DMS 273 (cell line): ENCODE data around the gene NOM1.
"Not testable (repeated sequence)": the region's sequence is repeated elsewhere in the genome, so short reads cannot be mapped to it uniquely, and the experiment has no call there.

Source experiments
- DNase-seq: peaks from one replicate; lab custom pipeline; 2025; ENCODE audit not compliant: unreplicated experiment; lab: John Stamatoyannopoulos, UW

Gene NOM1, protein sequence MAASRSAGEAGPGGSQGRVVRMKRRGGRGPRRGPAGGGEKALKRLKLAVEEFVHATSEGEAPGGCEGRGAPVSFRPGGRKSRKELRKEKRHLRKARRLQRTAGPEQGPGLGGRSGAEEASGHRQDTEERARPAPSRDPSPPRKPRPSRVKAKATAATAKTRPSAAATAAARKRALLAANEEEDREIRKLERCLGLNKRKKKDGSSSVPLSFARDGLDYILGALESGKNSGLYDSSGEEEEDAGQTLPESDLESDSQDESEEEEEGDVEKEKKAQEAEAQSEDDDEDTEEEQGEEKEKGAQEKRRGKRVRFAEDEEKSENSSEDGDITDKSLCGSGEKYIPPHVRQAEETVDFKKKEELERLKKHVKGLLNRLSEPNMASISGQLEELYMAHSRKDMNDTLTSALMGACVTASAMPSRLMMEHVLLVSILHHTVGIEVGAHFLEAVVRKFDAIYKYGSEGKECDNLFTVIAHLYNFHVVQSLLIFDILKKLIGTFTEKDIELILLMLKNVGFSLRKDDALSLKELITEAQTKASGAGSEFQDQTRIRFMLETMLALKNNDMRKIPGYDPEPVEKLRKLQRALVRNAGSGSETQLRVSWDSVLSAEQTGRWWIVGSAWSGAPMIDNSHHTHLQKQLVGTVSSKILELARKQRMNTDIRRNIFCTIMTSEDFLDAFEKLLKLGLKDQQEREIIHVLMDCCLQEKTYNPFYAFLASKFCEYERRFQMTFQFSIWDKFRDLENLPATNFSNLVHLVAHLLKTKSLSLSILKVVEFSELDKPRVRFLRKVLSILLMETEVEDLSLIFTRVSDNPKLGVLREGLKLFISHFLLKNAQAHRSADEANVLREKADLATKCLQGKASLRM

DNA sequence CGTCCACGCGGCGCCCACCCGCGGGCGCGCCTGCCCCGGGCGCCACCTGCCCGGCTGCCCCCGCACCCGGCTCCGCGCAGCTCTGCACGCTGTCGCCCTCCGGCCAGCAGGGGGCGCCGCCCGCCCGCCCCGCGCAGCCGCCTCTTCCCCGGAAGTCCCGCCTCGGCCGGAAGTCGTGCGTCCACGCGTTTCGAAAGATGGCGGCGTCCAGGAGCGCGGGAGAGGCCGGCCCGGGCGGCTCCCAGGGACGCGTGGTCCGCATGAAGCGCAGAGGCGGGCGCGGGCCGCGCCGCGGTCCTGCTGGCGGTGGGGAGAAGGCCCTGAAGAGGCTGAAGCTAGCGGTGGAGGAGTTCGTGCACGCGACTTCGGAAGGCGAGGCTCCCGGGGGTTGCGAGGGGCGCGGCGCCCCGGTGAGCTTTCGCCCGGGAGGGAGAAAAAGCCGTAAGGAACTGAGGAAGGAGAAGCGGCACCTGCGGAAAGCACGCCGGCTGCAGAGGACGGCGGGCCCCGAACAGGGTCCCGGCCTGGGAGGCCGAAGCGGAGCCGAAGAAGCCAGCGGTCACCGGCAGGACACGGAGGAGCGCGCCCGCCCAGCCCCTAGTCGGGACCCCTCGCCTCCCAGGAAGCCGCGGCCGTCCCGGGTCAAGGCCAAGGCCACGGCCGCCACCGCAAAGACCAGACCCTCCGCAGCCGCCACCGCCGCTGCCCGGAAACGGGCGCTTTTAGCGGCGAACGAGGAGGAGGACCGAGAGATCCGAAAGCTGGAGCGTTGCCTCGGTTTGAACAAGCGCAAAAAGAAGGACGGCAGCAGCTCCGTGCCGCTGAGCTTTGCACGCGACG, at the start of gene NOM1:
Gene NOM1, plus strand, starts transcription at position 172 of the 840 bp plus-strand sequence. Its CDS starts 26 bp downstream, at position 198.
- peak; percentile 98 for DNase-seq

DNA sequence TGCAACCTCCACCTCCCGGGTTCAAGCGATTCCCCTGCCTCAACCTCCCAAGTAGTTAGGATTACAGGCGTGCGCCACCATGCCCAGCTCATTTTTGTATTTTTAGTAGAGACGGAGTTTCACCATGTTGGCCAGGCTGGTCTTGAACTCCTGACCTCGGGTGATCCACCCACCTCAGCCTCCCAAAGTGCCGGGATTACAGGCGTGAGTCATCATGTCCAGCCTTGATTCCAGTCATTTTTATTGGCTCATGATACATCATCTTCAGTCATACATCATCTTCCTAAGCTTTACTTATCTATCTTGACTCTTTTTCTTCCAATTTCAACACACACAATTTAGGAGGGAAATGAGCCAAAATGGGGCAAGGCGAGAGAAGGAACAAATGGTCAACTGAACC, 49.4 kb upstream of the NOM1 start:
- DNase-seq = not testable (repeated sequence)

DNA sequence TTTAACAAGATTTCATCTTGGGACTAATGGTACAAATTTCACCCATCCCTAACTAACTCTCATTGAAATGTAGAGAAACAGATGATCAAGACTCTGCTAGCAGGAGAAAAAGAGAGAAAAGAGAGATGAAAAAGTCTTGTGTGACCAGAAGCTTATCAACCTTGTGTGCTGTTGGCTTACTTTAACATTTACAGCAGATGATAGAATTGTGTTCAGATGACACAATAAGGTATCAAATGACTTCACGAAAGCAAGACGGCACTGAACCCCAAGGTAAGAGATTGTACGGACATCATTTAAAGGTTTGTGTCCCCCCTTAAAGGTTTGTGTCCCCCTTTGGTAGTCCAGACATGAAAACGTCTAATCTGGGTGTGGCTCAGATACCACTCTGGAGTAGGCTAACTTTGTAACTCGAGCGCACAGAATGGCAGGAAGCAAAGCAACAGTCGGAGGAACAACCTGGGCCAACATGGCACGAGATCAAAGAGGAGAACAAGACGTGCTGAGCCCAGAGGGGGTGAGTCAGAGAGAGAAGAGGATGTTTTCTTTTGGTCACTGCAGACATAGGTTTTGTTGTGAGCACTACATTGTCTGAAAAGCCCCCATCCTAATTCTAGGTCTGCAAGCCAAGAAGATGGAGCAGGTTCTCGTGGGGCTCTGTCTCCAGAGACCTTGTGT, 46.1 kb upstream of the NOM1 start:
- peak; percentile 73 for DNase-seq

DNA sequence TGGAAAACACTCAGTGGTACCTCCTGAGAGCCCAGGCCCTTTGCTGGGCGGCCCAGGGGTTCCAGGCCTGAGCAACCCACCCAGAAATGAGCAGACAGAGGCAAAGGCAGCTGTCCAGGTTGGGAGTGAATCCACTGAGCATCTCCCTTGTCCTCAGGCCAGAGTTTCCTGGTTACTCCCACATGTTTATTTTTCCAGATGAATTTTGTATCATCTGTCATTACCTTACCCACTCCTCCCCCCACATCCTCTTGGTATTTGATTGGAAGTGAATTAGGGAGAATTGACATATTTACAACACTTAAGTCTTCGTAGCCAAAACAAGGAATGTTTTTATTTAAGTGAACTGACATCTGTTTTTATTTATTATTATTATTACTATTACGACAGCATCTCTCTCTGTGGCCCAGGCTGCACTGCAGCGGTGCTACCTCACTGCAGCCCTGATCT, 43.3 kb upstream of the NOM1 start:
- DNase-seq = no peak

DNA sequence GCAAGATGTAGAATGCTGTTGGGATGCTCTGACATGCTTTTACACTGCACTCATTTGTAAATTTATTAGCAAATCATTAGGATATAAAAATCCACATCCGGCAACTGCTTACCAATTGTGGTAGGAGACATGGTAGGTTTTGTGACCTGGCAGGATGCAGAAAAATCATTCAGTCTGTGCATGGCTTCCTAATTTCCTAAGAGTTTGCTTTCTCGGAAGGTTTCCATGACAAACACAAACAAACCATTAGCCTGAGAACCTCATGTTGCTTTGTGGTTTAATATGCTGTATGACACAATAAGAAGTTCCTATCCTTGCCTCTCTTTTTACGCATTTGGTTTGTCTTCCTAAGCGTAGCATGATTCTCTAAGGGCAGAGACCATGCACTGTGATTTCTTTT, 41.9 kb upstream of the NOM1 start:
- no peak for DNase-seq

DNA sequence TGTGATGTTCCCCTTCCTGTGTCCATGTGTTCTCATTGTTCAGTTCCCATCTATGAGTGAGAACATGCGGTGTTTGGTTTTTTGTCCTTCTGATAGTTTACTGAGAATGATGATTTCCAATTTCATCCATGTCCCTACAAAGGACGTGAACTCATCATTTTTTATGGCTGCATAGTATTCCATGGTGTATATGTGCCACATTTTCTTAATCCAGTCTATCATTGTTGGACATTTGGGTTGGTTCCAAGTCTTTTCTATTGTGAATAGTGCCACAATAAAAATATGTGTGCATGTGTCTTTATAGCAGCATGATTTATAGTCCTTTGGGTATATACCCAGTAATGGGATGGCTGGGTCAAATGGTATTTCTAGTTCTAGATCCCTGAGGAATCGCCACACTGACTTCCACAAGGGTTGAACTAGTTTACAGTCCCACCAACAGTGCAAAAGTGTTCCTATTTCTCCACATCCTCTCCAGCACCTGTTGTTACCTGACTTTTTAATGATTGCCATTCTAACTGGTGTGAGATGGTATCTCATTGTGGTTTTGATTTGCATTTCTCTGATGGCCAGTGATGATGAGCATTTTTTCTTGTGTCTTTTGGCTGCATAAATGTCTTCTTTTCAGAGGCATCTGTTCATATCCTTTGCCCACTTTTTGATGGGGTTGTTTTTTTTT, 39.8 kb upstream of the NOM1 start:
- DNase-seq = not testable (repeated sequence)

DNA sequence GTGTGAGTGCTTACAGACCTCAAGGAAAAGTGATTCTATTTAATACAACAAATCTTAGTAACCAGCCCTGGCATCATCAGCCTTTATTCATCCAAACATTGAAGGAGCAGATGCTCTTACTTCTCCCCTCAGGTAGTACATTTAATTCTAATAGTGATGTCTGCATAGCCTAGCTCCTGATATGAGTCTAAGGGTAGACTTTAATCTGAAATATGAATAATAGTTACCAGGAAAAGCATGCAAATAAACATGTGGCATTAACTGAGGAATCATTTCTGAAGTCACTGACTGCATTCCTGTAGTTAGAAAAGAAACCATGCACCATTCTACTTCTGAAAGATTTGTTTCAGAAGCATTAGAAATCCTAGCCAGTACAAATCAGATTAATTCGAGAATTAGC, 30.9 kb upstream of the NOM1 start:
- DNase-seq = no peak

DNA sequence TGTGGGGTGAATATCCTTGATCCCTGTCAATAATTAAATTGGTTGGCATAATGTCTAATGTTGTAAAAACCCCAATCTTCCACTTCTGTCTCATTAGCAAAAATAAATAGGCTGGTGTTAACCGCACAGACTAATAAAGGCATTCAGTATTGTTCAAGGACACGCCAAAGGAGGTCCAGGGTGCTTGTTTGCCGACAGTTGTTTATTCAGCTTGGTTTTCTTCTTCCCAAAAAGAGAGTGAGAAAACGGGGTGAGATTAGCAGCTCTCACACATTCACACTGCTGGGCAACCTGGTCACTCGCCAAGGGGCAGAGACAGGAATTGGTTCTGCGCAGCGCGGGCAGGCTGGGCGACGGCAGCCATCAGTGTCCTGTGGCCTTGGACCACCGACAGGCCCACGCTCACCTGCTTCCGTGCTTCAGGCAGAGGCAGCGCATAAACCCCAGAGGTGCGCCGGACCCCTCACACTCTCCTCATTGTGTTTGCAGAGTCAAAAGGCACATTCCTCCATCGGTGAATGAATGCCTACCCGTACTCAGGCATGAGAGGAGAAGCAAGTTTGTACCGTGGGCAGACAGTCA, 30.3 kb upstream of the NOM1 start:
- DNase-seq = no peak

DNA sequence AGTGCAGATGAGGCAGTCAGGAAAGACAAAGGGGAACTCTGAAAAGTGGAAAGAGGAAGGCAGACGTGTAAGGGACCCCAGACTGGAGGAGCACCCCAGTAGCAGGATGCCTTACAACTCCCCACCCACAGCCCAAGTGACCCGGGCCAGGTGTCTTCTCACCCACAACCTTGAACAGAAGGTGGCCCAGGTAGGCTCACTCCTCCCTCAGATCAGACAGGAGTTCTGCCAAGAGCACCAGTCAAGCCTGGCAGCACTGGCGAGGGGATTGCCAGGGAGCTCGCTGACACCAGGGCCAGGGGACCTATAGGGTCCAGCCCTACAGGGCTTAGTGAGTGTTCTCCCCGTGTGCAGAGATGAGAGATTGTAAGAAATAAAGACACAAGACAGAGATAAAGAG, 29.4 kb upstream of the NOM1 start:
- no peak for DNase-seq

DNA sequence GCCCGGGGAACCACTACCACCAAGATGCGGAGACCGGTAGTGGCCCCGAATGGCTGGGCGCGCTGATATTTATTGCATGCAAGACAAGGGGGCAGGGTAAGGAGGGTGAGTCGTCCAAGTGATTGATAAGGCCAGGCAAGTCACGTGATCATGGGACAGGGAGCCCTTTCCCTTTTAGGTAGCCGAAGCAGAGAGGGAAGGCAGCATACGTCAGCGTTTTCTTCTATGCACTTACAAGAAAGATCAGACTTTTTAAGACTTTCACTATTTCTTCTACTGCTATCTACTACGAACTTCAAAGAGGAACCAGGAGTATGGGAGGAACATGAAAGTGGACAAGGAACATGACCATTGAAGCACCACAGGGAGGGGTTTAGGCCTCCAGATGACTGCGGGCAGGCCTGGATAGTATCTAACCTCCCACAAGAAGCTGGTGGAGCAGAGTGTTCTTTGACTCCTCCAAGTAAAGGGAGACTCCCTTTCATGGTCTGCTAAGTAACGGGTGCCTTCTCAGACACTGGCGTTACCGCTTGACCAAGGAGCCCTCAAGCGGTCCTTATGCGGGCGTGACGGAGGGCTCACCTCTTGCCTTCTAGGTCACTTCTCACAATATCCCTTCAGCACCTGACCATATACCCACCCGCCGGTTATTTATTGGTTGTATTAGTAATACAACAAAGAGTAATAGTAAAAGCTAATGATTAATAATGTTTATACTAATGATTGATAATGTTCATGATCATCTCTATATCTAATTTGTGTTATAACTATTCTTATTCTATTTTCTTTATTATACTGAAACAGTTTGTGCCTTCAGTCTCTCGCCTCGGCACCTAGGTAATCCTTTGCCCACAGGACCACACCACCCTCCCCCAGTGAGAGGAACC, 28.8 kb upstream of the NOM1 start:
- DNase-seq = not testable (repeated sequence)

DNA sequence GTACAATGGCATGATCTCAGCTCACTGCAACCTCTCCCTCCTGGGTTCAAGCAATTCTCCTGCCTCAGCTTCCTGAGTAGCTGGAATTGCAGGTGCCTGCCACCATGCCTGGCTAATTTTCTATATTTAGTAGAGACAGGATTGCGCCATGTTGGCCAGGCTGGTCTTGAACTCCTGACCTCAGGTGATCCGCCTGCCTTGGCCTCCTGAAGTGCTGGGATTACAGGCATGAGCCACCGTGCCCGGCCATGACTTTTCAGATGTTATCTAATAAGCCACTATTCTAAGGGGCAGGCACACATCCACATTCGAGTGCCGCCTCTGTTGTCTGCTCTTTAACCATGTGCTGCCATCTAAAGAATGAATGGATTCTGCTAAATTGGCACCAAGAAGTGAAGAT, 27.2 kb upstream of the NOM1 start:
- DNase-seq = not testable (repeated sequence)

DNA sequence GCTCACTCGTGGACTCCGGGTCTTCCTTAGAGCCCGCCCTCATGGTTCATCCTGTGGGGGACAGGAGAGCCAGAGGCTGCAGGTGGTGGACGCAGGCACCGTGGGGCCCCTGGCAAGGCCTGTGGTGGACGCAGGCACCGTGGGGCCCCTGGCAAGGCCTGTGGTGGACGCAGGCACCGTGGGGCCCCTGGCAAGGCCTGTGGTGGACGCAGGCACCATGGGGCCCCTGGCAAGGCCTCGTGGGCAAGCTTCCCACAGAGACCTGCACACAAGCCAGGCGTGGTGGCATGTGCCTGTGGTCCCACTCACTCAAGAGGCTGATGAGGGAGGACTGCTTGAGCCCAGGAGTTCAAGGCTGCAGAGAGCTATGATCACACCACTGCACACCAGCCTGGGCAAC, 23.7 kb upstream of the NOM1 start:
- not testable (repeated sequence) for DNase-seq

DNA sequence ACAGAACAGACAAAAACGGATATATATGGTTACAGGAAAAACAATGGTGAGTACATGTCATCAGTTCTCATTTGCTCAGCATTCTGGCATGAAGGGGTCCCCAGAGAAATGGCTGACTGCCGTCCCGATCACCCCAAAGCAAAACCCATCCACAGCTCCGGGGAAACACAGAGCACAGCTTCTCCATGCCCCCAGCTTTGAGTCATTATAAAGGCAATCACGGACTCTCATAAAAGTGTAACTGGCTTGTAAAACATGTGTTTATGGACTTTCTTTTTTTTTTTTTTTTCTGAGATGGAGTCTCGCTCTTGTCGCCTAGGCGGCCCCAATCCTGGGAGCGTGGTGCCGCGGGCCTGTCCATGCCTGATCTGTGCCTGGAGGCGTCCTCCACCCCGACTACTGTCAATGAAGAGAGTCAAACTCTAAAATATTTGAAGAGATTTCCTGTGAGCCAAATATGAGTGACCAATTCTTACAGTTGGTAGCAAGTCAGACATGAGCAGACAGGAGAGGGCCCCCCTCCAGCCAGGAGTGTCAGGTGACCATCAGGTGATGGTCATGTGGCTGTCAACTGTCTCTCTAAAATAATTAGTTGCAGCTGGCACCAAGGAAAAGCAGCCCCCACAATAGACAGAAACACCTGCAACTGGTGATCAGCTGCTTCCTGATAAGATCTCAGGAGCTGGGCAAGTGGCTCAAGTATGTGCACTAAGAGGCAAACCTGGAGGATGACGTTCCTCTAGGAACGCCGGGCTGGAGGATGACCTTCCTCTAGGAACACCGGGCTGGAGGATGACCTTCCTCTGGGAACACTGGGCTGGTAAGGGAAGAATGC, 21.7 kb upstream of the NOM1 start:
- peak; percentile 44 for DNase-seq

DNA sequence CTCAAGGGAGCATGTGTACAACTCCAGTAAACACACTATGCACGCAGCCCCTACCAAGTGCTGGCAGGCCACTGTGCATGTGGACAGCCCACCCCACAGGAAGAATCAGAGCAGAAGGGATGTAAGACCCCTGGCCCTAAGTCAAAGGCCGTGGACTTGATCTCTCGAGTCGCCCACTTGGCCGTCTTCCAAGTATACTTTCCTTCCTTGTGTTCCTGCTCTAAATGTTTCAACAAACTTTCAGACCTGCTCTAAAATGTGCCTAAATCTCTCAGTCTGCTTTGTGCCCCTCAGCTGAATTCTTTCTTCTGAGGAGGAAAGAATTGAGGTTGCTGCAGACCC, 21.1 kb upstream of the NOM1 start:
- peak; percentile 44 for DNase-seq

DNA sequence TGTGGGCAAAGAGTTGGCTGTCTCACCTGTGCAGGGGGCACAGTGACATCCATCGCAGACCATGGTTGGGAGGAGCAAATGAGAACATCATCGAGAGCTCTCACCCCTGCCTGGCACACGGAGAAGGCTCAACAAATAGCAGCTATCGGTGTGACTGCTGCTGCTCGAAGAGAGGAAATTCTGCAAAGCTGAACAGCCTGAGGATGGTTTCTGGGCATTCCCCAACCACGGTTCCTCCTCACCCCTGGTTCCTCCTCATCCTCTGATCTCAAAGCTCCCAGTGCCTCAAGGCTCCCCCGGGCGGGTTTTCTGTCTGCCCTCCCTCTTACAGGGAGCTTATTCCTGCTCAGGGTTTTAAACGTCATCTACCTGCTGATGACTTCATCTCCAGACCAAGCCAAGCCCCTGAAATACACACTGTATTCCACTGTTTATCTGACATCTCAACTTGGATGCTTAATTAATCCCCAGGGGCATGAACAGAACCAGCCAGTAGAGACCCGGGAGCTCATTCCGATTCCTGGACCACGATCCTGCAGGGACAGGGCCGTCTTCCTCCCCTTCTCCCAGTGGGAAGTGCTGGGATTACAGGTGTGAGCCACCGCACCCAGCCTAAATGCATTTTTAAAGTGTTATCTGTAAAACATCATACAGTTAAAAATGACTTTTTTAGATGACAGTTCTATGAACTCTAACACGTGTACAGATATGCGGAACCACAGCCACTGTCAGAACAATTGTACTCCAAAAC, 19.5 kb upstream of the NOM1 start:
- no peak for DNase-seq

DNA sequence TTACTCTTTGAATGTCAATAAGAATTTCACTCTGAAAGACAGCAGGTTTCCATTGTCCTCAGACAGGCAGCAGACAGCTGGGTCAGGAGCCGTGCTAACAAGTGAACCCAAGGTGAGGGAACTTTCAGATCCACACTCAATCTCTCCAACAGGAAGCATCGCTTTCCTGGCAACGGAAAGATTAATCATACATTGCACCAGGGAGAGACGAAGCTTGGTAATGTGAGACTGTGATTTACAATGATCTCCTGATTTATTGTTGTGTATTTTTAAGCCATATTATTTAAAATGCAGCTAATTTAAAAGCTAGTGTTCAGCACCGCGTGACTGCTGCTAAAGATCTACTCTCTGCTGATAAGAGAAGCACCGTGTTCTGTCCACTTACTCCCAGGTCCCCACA, 17.5 kb upstream of the NOM1 start:
- DNase-seq = peak; percentile 32

DNA sequence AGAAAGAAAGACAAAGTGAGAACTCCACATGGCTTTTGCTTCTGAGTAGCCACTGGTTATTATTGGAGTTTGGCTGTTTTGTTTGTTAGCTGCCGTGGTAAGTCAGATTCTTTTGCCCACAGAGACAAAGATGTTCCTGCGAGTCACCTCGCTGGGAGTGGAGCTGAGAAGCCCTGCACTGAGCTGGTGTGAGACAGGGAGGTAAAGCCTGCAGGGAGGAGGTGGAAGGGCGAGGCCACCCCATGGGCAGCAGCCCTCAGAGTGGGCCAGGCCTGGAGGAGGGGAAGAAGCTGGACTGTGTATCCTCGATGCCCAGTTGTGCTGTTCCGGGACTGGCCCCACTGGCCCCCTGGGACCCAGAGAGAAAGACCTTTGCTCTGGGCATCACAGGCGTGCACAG, 14.3 kb upstream of the NOM1 start:
- no peak for DNase-seq
